T-helper 9 cell (primary cell): Measurements from ENCODE around the gene MSL2.
"Not testable (repeated sequence)": the region's sequence is repeated elsewhere in the genome, so short reads cannot be mapped to it uniquely, and the experiment has no call there.

Experiments
- DNase-seq: peaks from one replicate; pipeline ENCODE4 v3.0.0-alpha.2; 2020

Gene MSL2

GRCh38 chr3:136192831-136193230 lies 3.3 kb downstream of the MSL2 start:
- DNase-seq: no peak

GRCh38 chr3:136192195-136192594 lies 3.9 kb downstream of the MSL2 start:
- not testable (repeated sequence) for DNase-seq

DNA sequence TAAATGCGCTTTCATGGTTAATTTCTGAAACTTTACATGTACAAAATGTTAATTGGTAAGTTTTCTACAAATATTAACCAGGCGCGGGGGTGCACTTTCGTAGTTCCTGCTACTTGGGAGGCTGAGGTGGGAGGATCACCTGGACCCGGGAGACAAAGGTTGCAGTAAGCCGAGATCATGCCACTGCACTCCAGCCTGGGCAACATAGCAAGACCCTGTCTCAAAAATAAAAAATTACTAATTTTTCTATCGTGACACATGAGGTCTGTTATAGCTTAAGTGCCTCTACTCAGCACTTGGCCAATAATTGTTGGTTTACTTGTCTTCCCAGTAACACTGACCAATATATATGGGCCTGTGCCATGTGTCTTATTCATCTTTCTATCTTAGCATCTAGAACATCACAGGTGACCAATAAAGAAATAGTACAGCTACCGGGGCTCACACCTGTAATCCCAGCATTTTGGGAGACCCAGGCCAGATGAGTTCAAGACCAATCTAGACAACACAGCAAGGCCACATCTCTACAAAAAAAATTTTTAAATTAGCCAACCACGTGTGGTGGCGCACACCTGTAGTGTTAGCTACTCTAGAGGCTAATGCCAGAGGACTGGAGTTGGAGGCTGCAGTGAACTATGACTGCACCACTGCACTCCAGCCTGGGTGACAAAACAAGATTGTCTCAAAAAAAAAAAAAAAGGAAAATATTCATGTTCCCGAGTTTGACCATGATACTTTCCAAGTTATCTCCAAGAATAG lies 6.1 kb downstream of the MSL2 start:
- no peak for DNase-seq

GRCh38 chr3:136189043-136189442 lies 7.1 kb downstream of the MSL2 start:
- no peak for DNase-seq

GRCh38 chr3:136187868-136188267 lies 8.3 kb downstream of the MSL2 start:
- no peak for DNase-seq

DNA sequence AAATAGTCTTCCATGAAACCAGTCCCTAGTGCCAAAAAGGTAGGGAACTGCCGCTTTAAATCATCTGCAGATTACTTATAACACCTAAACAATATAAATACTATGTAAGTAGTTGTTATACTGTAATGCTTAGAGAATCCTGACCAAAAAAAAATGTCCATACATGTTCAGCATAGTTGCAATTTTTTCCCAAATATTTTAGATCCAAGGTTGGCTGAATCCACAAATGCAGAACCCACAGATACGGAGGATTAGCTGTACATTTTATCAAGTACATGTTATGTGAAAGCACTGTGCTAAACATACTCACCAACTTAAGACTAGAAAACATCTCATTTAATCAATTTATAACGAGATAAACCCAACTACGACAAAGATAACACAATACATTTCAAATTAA lies 9.3 kb downstream of the MSL2 start:
- DNase-seq: no peak

- DNase-seq: no peak
Measured at GRCh38 chr3:136186344-136186743, 9.8 kb downstream of the MSL2 start.

- no peak for DNase-seq
Measured at GRCh38 chr3:136184703-136185102, 11.4 kb downstream of the MSL2 start.

DNA sequence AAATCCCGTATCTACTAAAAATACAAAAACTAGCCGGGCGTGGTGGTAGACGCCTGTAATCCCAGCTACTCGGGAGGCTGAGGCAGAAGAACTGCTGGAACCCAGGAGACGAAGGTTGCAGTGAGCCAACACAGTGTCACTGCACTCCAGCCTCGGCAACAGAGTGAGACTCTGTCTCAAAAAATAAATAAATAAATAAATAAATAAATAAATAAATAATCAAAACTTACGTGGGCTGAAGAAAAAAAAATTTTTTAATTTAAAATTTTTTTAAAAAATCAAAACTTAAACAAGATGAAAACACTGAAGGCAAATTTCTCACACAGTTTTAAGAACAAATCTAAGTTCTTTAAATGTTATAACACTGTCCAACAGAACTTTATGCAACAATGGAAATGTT lies 14.4 kb downstream of the MSL2 start:
- no peak for DNase-seq

GRCh38 chr3:136177876-136178275 lies 18.3 kb downstream of the MSL2 start:
- no peak for DNase-seq

- DNase-seq: no peak
Measured at GRCh38 chr3:136173939-136174490, 22.1 kb downstream of the MSL2 start.

- DNase-seq: no peak
Measured at GRCh38 chr3:136171097-136171542, 25.0 kb downstream of the MSL2 start.

GRCh38 chr3:136168236-136168635 lies 27.9 kb downstream of the MSL2 start:
- DNase-seq: not testable (repeated sequence)

GRCh38 chr3:136166507-136166906 lies 29.6 kb downstream of the MSL2 start:
- no peak for DNase-seq

DNA sequence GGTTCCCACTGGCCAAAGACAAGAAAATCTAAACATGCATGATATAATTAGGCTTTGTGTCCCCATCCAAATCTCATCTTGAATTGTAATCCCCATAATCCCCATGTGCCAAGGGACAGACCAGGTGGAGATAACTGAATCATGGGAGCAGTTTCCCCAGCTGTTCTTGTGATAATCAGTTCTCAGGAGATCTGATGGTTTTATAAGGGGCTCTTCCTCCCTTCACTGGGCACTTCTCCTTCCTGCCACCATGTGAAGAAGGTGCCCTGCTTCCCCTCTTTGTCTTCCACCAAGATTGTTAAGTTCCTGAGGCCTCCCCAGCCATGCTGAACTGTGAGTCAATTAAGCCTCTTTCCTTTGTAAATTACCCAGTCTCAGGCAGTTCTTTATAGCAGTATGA lies 32.5 kb downstream of the MSL2 start:
- DNase-seq: not testable (repeated sequence)

DNA sequence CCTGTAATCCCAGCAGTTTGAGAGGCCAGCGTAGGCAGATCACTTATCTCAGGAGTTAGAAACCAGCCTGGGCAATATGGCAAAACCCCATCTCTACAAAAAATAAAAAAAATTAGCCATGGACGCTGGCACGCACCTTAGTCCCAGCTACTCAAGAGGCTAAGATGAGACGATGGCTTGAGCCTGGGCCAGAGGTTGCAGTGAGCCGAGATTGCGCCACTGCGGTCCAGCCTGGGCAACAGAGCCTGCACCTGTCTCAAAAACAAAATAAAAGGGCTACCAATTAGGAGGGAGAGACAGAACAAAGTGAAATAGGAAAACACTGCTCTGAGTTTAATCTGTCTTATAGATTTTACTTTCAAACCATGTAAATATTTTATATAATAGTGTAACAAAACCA lies 33.8 kb downstream of the MSL2 start:
- DNase-seq: no peak

- no peak for DNase-seq
Measured at GRCh38 chr3:136161516-136161915, 34.6 kb downstream of the MSL2 start.

DNA sequence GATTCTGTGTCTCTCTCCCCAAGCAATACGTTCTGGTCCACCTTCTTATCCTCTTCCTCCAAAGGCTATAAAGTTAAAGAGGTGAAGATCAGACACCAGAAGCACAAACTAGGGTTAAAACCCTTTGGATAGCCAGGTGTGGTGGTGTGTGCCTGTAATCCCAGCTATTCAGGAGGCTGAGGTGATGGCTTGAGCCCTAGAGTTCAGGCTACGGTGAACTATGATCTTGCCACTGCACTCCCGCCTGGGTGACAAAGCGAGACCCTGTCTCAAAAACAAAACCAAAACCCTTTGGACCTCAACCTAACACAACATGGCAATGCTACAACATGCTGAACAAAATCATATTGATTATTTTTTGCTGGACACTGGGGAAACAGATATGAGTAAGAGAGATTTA lies 43.2 kb downstream of the MSL2 start:
- no peak for DNase-seq

GRCh38 chr3:136152176-136152843 lies 43.8 kb downstream of the MSL2 start:
- no peak for DNase-seq

DNA sequence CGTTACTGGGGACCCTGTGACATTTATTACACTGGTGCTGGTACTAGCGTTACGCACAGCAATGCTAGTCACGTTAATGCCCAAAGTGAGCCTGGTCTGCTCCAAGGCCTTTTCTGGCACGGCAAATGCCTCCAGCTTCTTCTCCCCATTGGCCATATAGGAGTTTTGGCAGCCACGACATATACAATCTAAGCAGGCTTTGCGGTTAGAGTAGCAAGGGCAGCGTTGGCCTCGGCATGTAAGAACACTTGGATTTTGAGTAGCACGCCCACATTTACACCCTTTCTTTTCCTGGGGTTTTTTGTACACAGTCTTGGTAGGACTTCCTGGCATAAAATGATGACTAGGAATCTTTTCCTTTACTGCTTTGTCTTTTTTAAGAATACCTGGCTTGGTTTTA lies 44.9 kb downstream of the MSL2 start:
- no peak for DNase-seq

GRCh38 chr3:136149667-136150066 lies 46.5 kb downstream of the MSL2 start:
- DNase-seq: no peak

- no peak for DNase-seq
Measured at GRCh38 chr3:136146981-136147729, 49.0 kb downstream of the MSL2 start.

- DNase-seq: not testable (repeated sequence)
Measured at GRCh38 chr3:136144397-136144796, 51.7 kb downstream of the MSL2 start.
